ENCODE data around the gene PDGFRA.

The PDGFRA gene

DNA sequence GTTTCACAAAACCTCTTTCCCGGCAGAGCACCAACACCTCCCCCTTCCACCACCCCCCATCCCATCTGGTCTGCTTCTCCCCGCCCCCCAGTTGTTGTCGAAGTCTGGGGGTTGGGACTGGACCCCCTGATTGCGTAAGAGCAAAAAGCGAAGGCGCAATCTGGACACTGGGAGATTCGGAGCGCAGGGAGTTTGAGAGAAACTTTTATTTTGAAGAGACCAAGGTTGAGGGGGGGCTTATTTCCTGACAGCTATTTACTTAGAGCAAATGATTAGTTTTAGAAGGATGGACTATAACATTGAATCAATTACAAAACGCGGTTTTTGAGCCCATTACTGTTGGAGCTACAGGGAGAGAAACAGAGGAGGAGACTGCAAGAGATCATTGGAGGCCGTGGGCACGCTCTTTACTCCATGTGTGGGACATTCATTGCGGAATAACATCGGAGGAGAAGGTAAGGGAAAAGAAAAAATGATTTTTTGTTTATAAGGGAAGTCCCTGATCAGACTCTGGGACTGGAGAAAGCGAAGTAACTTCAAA is at the start of gene PDGFRA:
Gene PDGFRA, plus strand, starts transcription at position 333 of the 541 bp plus-strand sequence. CDS start 29,476 bp downstream, outside the sequence.
- no peak for DNase-seq

DNA sequence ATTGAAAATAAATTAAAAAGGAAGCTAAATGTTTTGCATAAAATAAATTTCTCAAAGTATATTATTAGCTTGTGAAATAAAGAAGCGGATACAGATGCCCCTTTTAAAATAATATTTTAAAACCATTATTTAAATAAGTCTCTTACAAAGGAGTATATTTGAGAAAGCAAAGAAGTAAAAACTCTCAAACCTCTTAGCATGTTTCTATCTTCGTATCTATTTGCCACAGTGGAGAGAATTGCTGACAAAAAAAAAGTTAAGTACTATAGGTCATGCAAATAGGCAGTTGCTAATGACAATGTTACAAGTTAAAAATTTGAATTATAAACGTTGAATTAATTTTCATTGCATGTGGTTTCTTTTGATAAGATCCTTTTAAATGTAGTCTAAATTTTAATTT is 44.5 kb upstream of the PDGFRA start:
- DNase-seq = no peak

DNA sequence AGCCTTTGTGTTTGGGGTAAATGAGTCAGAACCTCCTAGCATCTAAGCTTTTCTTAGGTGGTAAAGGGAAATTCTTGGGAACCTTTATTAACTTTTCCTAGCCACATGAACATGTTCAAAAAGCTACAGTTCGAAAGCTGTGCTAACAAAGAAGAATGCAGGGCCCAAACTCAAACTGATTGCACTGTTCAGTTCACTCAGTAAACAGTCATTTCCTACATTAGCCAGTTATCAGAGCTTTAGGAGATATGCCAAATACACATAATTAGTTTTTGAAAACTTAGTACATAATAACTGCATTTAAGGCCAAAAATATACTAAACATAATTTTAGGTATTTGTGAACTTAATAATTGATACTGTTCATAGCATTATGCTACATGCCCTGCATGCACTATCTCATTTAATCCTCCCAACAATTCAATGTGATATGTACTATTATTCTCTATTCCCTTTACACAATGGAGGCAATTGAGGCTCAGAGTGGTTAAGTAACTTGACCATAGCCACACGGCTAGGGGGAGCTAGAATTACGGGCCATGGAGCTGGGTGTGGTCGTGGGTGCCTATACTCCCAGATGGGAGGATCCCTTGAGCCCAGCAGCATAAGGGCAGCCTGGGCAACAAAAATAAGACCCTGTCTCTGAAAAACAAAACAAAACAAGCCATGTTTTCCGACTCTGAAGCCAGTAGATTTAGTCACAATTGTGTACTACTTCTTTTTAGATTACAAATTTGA is 43.9 kb upstream of the PDGFRA start:
- no peak for DNase-seq

DNA sequence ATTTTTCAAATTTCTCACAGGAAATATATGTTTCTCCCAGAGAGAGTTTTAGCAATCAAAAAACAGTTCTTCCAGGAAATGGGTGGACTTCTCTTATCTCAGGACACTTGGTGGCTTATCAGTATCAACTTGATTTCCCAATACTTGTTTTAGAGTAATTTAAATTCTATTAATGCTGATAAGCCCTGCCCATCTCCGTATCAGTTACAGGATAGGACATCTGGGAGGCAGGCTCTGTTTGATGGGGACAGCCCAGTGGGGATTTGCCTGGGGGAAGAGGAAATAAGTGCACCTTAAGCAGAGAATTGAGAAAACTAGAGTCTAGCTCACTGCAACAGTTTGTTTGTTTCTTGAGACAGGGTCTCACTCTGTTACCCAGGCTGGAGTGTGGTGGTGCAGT is 43.2 kb upstream of the PDGFRA start:
- DNase-seq = no peak

GRCh38 chr4:54186371-54186770 is 42.7 kb upstream of the PDGFRA start:
- DNase-seq = no peak

- DNase-seq = no peak
Measured at GRCh38 chr4:54187148-54187547, 41.9 kb upstream of the PDGFRA start.

- DNase-seq = no peak
Measured at GRCh38 chr4:54189140-54189539, 40.0 kb upstream of the PDGFRA start.

DNA sequence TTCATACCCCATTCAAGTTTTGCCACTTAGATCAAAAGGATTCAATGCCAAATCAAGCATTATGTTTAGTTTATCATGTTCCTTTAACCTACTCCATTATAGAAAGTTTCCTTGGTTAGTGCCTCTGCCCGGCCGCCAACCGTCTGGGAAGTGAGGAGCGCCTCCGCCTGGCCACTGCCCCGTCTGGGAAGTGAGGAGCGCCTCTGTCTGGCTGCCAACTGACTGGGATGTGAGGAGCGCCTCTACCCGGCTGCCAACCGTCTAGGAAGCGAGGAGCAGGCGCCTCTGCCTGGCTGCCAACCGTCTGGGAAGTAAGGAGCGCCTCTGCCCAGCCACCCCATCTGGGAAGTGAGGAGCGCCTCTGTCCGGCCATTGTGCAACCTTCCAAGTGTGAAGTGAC is 36.3 kb upstream of the PDGFRA start:
- no peak for DNase-seq

DNA sequence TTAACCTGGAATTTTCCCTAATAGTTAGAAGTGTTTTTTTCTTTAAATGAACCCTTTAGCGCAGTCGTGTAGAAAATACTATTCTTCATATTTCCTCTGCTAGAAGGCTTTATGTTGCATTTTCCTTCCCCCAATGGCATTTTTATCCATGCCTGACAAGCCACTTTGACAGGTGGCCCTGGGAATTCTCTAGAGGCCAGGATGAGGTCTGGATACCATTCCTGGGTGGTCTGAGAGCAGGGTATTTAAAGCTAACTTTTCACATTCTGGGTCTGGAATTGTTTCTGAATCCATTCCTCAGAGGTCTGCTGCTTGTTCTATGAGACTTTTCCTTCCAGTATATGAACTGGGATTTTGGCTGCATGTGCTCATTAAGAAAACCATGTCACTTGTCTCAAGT is 31.2 kb upstream of the PDGFRA start:
- DNase-seq = no peak

DNA sequence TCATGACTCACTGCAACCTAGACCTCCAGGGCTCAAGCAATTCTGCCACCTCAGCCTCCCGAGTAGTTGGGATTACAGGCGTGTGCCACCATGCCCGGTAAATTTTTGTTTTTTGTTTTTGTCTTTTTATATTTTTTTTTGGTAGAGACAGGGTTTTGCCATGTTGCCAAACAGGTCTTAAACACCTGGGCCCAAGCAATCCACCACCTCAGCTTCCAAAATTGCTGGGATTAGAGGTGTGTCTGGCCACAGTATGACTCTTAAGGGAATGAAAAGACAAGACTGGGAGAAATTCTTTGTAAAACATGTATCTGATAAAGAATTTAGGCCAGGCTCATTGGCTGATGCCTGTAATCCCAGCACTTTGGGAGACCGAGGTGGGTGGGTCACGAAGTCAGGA is 29.2 kb upstream of the PDGFRA start:
- no peak for DNase-seq

DNA sequence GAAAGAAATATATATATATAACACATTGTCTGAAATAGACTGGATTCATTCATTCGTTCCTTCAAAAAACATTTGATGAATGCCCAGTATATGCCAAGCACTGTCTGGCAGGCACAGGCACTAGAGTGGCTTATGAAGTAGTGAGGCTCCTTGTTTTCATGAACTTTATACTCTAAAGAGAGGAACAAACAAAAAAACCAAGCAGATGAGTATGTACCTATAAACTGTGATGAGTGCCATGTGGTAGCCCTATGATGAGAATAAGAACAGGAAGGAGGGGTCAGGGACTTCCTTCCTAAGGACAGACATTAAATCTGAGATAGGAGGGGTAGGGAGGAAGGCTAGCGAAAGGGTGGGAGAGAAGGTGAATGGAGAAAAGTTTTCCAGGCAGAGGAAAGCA is 19.5 kb upstream of the PDGFRA start:
- DNase-seq = no peak

GRCh38 chr4:54213001-54213400 is 16.1 kb upstream of the PDGFRA start:
- no peak for DNase-seq

DNA sequence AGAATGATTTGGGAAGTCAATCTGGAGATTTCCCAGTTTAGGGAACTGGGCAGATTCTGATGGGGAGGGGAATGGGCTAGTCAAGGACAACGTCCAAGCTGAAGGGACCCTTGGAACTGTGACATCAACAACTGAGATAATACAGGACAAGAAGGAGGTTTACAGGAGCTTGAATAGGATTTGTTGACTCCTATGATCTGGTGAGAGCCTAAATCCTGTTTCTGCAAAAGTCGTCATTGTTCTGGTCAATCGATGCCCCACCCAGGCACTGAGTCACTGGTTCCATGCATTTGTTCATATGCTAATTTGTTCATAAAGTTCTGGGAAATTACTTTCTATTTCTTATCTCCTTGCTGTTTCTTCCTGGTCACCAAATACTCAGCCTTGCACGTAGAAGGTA is 15.3 kb upstream of the PDGFRA start:
- DNase-seq = no peak

DNA sequence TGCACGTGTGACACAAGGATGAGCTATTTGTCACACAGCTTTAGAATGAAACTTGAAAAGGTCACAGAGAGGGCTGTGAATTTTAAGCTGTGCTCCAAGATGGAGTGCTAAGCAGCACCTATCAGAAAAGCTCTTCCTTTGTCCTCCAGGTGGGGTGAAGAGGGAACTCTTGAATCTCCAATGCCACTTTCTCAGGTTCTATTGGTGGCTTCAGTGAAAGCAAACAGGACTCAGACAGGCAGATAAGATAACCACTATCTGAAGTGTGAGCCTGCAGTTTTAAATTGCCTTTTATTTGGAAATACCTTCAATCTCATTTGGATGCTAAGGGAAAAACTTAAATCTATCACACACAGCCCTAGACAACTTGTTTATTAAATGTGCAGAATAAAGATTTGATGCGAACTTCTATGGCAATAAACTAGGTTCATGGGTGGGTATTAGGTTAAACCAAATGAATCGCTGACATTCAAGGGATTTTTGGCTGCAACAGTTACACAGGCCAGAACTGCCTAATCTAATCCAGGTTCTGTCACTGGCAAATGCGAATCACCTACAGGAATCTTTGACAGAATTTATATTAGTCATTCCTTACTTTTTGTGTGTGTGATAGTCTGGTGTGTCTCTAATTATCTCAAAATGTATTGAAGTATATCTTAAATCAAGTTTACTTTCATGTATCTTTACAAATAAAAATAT is 13.6 kb upstream of the PDGFRA start:
- peak; percentile 14 to 27 for DNase-seq

DNA sequence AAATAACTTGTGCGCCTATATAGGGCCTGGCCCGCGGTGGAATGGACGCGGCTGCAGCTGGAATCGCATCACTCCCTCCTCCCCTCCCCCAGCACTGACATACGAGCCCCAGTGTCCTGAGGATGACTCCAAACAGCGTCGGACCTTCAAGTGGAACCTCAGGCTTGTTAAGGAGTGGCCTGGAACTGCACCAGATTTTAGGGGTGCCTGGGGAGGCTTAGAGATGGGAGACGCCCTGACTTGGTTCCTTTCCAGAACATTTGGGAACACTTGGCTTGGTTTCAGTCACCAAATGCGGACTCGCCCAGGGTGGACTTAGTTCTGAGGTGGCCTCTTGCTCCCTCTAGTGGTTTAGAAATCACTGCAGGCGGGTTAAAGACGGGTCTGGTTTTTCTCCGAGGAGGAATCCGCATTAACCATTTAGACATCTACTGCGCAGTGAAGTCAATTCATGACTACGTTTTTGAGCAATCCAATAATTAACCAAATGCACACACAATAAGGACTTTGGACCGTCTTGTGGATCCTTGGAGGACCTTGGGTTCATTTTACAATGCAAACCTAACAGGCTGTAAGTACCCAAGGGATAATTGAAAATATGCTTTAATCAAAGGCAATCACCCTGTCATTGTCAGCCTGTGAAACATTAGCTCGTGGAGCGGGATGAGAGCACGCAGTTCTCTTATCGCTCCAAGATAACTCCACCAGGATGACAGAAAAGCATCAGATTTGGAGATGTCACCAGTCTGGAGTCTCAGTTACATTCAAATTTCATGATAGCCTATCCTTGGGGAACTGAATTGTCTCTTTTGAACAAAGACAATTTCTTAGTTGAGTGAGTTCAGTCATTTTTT is 11.2 kb upstream of the PDGFRA start:
- peak in 1 of 2 experiments; percentile 30 for DNase-seq

- DNase-seq = no peak
Measured at GRCh38 chr4:54218736-54219135, 10.4 kb upstream of the PDGFRA start.

- no peak for DNase-seq
Measured at GRCh38 chr4:54224996-54225597, 4.0 kb upstream of the PDGFRA start.

GRCh38 chr4:54225598-54226403 is 3.3 kb upstream of the PDGFRA start:
- DNase-seq = no peak

GRCh38 chr4:54226404-54227255 is 2.5 kb upstream of the PDGFRA start:
- DNase-seq = no peak

DNA sequence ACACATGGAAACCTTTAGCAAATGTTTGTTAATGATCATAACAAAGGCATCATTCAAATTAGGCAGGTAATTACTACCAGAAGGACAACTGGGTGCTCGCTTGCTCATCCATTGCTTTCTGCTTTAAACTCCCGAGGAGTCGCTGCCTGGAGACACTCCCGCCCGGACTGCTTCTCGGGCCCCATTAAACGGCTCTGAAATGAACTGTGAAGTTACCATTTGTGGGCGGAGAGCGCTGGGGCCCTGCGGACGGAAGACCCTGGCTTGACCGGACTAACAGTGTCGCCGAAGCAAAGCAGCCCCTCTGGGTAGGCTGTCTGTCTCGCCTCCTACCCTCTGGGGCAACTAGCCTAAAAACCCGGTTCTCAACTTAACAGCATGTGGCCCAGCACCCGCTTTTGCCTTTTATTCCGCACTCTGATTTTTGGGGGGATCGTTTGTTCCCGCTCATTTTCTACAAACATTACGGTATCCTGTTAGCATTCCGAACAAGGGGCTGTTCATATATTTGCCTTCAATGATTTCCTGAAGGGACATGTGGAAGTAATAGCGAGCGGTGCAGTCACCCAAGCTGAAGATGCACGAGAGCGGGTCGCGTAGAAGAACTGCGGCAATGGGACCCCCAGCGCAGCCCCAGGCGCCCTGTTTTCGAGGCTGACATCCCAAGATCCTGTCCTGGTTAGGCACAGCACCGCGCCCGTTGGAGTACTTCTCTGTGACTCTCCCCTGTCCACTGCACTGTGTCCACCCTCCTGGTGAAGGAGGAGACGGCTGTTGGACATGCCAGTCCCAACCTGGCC is 1.6 kb upstream of the PDGFRA start:
- DNase-seq = no peak

All from NCI-H187 (cell line).